H1 (cell line): ENCODE data around the gene TARBP2. TPM values are rescaled to one million over a fixed set of nuclear protein-coding genes. Genes with fewer than 3 reads are reported as not detected.

ENCODE experiments used
- CEBPB ChIP-seq: IDR thresholded peaks from 2 replicates; pipeline ENCODE4 v1.6.1; 2012; ENCODE audit warnings: low read depth, low read length
- CREB1 ChIP-seq: IDR thresholded peaks from 2 replicates; pipeline ENCODE4 v1.6.1; 2012; ENCODE audit warnings: inconsistent platforms
- JUND ChIP-seq: IDR thresholded peaks from 2 replicates; pipeline ENCODE4 v1.6.1; 2011; ENCODE audit warnings: mild to moderate bottlenecking, improper control_type of control experiment, low read length
- KDM1A ChIP-seq: fragments of 200-600, 300-600 bp; sonication (generic); IDR thresholded peaks from 2 replicates; pipeline ENCODE4 v1.7.1; 2016; ENCODE audit warnings: mild to moderate bottlenecking, low read length, borderline replicate concordance
- POLR2AphosphoS5 ChIP-seq: IDR thresholded peaks from 2 replicates; pipeline ENCODE4 v1.6.1; 2011; ENCODE audit warnings: low read depth, low read length
- RAD21 ChIP-seq, 2 experiments: IDR thresholded peaks in 1 of 2; conservative IDR thresholded peaks in 1 of 2; 2 replicates each; pipeline ENCODE4 v1.6.1; 2011; ENCODE audit warnings: low read depth in 2 of 2, low read length in 2 of 2, improper control_type of control experiment in 1 of 2, inconsistent platforms in 1 of 2, mild to moderate bottlenecking in 1 of 2, moderate library complexity in 1 of 2
- RBBP5 ChIP-seq: IDR thresholded peaks from 2 replicates; pipeline ENCODE4 v1.7.1; 2012; ENCODE audit warnings: low read depth, mild to moderate bottlenecking, inconsistent platforms, low read length, moderate library complexity, borderline replicate concordance
- SRF ChIP-seq: IDR thresholded peaks from 2 replicates; pipeline ENCODE4 v1.6.1; 2011; ENCODE audit warnings: mild to moderate bottlenecking, low read depth, low read length, moderate library complexity
- ZNF274 ChIP-seq: IDR thresholded peaks from 2 replicates; pipeline ENCODE4 v1.7.0; 2012; ENCODE audit warnings: low read length, borderline replicate concordance; ENCODE audit errors: extremely low read depth
- polyA plus RNA-seq, 7 experiments: library from polyadenylated mRNA; depleted of rRNA in 3 of 7; stranded (reverse) in 5 of 7; unstranded in 2 of 7; fragments of >200 nt in 5 of 7; fragments of 200-250 nt in 2 of 7; gene quantifications; 1 replicate in 5 of 7; 2 replicates in 1 of 7; 4 replicates in 1 of 7; pipeline versions ENCODE4 v1.2.1 to v1.2.3, GENCODE V29; 2011 to 2013; ENCODE audit warnings: missing spikeins in 2 of 7, mixed read lengths in 2 of 7
- total RNA-seq: library from RNA; stranded (reverse); fragmentation: NEBNext Ultra II Directional; extraction: Animal tissue kit (Norgen Biotek cat#: 25700); gene quantifications from 2 replicates; pipeline ENCODE4 v1.2.1, GENCODE V29; 2021
- TF ChIP-seq, protein P1 (sequence below): fragments of 300-600 bp; sonication (generic); IDR thresholded peaks from 2 replicates; pipeline ENCODE4 v1.7.1; 2012; ENCODE audit warnings: low read length, moderate library complexity, mild to moderate bottlenecking, inconsistent platforms; ENCODE audit not compliant: insufficient replicate concordance

TARBP2 gene
- total and polyA plus RNA-seq, 2 of the 8 experiments (the other 6 are each of a cell fraction or from before 2014, with no cell fraction given), result 69.9 to 122 TPM

DNA sequence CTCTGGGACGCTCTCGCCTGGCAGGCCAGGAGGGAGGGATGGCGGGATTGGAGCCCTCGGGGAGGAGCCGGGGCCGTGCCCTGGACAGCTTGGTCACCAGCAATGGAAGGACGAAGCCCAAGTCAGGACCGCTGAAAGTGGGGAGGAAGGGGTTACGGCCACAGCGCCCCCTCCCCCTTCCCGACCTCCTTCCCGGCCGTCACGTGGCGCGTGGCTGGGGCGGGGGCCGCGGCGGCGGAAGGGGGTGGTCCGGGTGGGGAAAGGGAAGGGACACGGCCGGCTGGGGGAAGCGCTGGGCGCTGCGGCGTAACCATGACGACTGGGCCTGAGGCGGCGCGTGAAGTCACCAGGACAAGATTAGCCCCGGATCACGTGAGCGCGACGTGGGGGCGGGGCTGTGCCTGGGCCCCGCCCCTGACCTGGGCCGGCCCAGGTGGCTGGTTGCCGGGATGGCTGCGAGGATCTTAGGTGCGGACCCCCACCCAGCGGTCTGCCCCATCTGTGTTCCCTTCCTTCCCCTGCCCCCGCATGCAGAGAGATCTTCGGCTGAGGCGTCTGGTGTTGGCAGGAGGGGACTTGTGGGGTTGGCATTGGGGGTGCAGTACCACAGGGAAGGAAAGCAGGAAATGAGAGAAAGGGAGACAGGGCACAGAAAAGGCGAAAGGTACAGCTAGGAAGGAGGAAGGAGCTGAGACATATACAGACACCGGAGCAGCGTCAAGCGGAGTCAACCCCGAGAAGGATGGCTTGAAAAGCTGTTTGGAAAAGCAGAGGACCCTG is 8.1 kb upstream of the TARBP2 start (continued):
- TF ChIP-seq, protein P1, sequence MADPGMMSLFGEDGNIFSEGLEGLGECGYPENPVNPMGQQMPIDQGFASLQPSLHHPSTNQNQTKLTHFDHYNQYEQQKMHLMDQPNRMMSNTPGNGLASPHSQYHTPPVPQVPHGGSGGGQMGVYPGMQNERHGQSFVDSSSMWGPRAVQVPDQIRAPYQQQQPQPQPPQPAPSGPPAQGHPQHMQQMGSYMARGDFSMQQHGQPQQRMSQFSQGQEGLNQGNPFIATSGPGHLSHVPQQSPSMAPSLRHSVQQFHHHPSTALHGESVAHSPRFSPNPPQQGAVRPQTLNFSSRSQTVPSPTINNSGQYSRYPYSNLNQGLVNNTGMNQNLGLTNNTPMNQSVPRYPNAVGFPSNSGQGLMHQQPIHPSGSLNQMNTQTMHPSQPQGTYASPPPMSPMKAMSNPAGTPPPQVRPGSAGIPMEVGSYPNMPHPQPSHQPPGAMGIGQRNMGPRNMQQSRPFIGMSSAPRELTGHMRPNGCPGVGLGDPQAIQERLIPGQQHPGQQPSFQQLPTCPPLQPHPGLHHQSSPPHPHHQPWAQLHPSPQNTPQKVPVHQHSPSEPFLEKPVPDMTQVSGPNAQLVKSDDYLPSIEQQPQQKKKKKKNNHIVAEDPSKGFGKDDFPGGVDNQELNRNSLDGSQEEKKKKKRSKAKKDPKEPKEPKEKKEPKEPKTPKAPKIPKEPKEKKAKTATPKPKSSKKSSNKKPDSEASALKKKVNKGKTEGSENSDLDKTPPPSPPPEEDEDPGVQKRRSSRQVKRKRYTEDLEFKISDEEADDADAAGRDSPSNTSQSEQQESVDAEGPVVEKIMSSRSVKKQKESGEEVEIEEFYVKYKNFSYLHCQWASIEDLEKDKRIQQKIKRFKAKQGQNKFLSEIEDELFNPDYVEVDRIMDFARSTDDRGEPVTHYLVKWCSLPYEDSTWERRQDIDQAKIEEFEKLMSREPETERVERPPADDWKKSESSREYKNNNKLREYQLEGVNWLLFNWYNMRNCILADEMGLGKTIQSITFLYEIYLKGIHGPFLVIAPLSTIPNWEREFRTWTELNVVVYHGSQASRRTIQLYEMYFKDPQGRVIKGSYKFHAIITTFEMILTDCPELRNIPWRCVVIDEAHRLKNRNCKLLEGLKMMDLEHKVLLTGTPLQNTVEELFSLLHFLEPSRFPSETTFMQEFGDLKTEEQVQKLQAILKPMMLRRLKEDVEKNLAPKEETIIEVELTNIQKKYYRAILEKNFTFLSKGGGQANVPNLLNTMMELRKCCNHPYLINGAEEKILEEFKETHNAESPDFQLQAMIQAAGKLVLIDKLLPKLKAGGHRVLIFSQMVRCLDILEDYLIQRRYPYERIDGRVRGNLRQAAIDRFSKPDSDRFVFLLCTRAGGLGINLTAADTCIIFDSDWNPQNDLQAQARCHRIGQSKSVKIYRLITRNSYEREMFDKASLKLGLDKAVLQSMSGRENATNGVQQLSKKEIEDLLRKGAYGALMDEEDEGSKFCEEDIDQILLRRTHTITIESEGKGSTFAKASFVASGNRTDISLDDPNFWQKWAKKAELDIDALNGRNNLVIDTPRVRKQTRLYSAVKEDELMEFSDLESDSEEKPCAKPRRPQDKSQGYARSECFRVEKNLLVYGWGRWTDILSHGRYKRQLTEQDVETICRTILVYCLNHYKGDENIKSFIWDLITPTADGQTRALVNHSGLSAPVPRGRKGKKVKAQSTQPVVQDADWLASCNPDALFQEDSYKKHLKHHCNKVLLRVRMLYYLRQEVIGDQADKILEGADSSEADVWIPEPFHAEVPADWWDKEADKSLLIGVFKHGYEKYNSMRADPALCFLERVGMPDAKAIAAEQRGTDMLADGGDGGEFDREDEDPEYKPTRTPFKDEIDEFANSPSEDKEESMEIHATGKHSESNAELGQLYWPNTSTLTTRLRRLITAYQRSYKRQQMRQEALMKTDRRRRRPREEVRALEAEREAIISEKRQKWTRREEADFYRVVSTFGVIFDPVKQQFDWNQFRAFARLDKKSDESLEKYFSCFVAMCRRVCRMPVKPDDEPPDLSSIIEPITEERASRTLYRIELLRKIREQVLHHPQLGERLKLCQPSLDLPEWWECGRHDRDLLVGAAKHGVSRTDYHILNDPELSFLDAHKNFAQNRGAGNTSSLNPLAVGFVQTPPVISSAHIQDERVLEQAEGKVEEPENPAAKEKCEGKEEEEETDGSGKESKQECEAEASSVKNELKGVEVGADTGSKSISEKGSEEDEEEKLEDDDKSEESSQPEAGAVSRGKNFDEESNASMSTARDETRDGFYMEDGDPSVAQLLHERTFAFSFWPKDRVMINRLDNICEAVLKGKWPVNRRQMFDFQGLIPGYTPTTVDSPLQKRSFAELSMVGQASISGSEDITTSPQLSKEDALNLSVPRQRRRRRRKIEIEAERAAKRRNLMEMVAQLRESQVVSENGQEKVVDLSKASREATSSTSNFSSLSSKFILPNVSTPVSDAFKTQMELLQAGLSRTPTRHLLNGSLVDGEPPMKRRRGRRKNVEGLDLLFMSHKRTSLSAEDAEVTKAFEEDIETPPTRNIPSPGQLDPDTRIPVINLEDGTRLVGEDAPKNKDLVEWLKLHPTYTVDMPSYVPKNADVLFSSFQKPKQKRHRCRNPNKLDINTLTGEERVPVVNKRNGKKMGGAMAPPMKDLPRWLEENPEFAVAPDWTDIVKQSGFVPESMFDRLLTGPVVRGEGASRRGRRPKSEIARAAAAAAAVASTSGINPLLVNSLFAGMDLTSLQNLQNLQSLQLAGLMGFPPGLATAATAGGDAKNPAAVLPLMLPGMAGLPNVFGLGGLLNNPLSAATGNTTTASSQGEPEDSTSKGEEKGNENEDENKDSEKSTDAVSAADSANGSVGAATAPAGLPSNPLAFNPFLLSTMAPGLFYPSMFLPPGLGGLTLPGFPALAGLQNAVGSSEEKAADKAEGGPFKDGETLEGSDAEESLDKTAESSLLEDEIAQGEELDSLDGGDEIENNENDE, result no peak
- TF ChIP-seq JUND (peak; percentile 64), ZNF274 (no peak), RAD21 (IDR thresholded peaks at IDR 0.05 in 1 of 2, conservative IDR thresholded peaks at IDR 0.05 in 1 of 2; ENCODE audit: low read depth in 2 of 2, low read length in 2 of 2) (no peak), CREB1 (peak; percentile 76), CEBPB (no peak), RBBP5 (no peak; the same call in 1 of the 2 replicates), KDM1A (no peak), SRF (no peak), POLR2AphosphoS5 (peak; percentile 79; the same call in 1 of the 2 replicates)
